ENCODE data around the gene ZNF641.

GRCh38 chr12:48351022-48351708 lies 446 bp upstream of the ZNF641 start:
- no peak for TF ChIP-seq CTCF (conservative IDR thresholded peaks at IDR 0.05; ENCODE audit: low read length)
- no peak for TF ChIP-seq EZH2phosphoT487 (IDR thresholded peaks at IDR 0.05; ENCODE audit: borderline replicate concordance, low read depth, low read length)
